GM21515 (cell line): ENCODE results near the gene RASL11B.

Experiments used
- ATAC-seq: cut with Tn5 transposase; IDR thresholded peaks from one replicate; pipeline ENCODE4 v1.9.1; 2021; ENCODE audit not compliant: unreplicated experiment

The RASL11B gene

GRCh38 chr4:52842792-52843191, 19.3 kb upstream of the RASL11B start:
- ATAC-seq = no peak

- no peak for ATAC-seq
Observed at GRCh38 chr4:52843351-52843750, 18.8 kb upstream of the RASL11B start.

- ATAC-seq = no peak
Observed at GRCh38 chr4:52843958-52844357, 18.2 kb upstream of the RASL11B start.

GRCh38 chr4:52844596-52844995, 17.5 kb upstream of the RASL11B start:
- ATAC-seq = no peak

GRCh38 chr4:52846502-52846901, 15.6 kb upstream of the RASL11B start:
- no peak for ATAC-seq

- no peak for ATAC-seq
Observed at GRCh38 chr4:52848254-52848653, 13.9 kb upstream of the RASL11B start.

- no peak for ATAC-seq
Observed at GRCh38 chr4:52850406-52851124, 11.6 kb upstream of the RASL11B start.

GRCh38 chr4:52852041-52852440, 10.1 kb upstream of the RASL11B start:
- no peak for ATAC-seq

GRCh38 chr4:52852711-52853110, 9.4 kb upstream of the RASL11B start:
- ATAC-seq = no peak

GRCh38 chr4:52853351-52853750, 8.8 kb upstream of the RASL11B start:
- no peak for ATAC-seq

- no peak for ATAC-seq
Observed at GRCh38 chr4:52856801-52857200, 5.3 kb upstream of the RASL11B start.

- ATAC-seq = no peak
Observed at GRCh38 chr4:52860361-52860760, 1.8 kb upstream of the RASL11B start.

- ATAC-seq = no peak
Observed at GRCh38 chr4:52861171-52861823, 820 bp upstream of the RASL11B start.

- no peak for ATAC-seq
Observed at GRCh38 chr4:52862639-52863161, 583 bp downstream of the RASL11B start.

GRCh38 chr4:52863324-52863723, 1.2 kb downstream of the RASL11B start:
- ATAC-seq = no peak

- no peak for ATAC-seq
Observed at GRCh38 chr4:52864793-52865192, 2.7 kb downstream of the RASL11B start.

GRCh38 chr4:52865300-52865699, 3.2 kb downstream of the RASL11B start:
- ATAC-seq = no peak

GRCh38 chr4:52866734-52867133, 4.6 kb downstream of the RASL11B start:
- no peak for ATAC-seq

GRCh38 chr4:52867163-52867562, 5.0 kb downstream of the RASL11B start:
- ATAC-seq = no peak

GRCh38 chr4:52868133-52868532, 6.0 kb downstream of the RASL11B start:
- no peak for ATAC-seq

GRCh38 chr4:52869196-52869595, 7.1 kb downstream of the RASL11B start:
- no peak for ATAC-seq

- ATAC-seq = no peak
Observed at GRCh38 chr4:52869656-52870055, 7.5 kb downstream of the RASL11B start.
